Measurements from ENCODE around the gene PNMA6A.
"Not testable (repeated sequence)": the region's sequence is repeated elsewhere in the genome, so short reads cannot be mapped to it uniquely, and the experiment has no call there.

The PNMA6A gene

DNA sequence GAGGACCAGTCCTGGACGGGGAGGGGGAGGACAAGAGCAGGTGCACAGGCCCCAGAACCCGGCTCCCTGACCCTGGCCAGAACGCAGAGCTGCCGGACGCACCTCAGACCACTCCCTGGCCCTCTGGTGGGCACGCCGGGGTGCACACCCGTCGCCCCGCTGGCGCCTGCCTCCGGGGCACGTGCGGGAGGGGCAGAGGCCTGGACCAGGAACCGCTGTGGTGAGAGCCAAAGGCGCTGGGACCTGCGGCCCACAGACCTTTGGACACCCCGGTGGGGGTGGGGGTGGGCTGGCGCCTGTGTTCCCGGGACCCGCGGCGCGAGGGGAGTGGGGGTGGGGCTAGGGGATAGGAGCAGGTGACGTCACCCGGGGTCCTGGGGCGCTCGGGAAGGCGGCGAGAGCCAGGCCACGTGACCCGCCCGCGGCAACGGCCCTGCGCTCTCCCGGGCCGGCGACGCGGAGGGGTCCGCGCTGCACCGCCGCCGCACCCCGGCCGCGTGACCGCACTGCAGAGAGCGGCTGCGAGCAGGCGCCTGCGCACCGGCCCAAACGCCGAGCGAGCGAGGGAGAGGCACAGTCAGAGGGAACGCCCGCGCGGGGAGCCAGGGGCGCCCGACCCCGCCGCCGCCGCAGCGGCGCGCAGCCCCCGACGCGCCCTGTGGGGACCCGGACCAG lies at the start of gene PNMA6A:
PNMA6A (plus strand) TSS at position 546 of the 675 bp plus-strand sequence. CDS start 609 bp downstream, outside the sequence.
- not testable (repeated sequence) for DNase-seq

DNA sequence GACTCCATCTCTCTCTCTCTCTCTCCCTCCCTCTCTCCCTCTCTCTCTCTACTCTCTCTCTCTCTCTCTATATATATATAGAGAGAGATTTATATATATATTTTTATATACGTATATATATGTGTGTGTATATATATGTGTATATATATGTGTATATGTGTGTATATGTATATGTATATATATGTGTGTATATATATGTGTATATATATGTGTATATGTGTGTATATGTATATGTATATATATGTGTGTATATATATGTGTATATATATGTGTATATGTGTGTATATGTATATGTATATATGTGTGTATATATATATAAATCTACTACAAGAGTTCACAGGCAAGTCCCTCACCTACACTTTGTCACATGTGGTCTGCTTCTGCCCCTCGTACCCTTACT lies 45.8 kb upstream of the PNMA6A start:
- not testable (repeated sequence) for DNase-seq

DNA sequence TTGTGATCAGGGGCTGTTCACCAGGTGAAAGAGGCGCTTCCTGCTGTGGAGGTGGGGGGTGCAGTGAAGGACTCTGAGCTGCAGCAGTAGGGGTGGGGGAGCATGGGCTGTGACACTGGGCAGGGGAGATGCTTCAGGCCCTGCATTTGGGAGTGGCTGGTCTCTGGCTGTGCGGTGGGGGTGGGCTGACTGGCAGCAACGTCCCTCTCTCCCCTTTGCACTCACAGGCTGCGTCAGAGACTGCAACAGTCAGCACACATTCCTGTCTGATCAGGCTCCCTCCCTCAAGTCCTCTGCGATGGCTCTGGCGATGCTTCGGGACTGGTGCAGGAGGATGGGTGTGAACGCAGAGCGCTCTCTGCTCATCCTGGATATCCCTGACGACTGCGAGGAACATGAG lies 43.8 kb upstream of the PNMA6A start:
- DNase-seq: not testable (repeated sequence)

DNA sequence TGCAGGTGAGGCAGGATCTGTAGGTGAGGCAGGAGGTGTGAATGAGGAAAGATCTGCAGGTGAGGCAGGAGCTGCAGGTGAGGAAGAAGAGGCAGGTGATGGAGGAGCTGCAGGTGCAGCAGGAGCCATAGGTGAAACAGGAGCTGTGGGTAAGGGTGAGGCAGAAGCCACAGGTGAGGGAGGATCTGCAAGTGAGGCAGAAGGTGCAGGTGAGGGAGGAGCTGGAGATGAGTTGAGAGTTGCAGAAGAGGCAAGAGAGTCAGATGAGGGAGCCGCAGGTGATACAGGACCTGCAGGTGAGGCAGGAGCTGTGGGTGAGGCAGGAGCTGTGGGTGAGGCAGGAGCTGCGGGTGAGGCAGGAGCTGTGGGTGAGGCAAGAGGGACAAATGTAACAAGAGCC lies 43.1 kb upstream of the PNMA6A start:
- no peak for DNase-seq

DNA sequence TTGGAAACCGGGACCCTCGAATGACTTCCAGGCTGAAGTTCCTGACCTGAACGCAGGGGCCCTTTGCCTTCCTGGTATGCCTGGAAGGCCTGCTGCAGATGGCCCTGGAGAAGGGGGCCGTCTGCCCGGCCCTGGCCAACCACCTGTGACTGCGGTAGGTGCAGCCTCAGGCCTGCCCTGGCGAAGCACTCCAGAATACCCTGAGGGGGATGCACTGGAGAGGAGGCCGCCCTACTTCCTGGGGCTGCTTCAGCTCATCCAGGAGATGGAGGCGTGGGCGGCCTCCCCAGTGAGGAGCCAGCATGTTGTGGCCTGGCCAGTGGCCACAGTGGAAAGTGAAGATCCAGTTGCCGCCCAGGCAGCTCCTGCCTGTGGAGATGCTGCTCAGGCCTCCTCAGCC lies 42.4 kb upstream of the PNMA6A start:
- DNase-seq: no peak

DNA sequence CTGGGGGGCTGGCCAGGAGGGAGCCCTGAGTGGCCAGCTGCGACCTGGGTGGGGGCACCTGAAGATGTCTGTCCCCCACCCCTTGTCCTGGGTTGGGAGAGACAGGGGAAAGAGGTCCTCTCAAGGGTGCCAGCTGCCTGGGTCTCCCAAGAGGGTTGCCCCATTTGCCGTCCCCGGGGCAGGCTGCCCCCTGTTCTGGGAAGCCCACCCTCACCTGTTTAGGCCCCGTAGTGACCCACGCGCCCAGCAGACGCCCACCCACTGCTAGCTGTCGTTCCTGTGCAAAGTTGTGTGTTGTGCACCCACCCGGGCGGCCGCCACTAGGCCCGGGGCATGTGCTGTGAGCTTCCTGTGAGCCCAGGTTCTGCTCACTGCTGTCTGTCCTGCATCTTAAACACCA lies 41.5 kb upstream of the PNMA6A start:
- DNase-seq: no peak

DNA sequence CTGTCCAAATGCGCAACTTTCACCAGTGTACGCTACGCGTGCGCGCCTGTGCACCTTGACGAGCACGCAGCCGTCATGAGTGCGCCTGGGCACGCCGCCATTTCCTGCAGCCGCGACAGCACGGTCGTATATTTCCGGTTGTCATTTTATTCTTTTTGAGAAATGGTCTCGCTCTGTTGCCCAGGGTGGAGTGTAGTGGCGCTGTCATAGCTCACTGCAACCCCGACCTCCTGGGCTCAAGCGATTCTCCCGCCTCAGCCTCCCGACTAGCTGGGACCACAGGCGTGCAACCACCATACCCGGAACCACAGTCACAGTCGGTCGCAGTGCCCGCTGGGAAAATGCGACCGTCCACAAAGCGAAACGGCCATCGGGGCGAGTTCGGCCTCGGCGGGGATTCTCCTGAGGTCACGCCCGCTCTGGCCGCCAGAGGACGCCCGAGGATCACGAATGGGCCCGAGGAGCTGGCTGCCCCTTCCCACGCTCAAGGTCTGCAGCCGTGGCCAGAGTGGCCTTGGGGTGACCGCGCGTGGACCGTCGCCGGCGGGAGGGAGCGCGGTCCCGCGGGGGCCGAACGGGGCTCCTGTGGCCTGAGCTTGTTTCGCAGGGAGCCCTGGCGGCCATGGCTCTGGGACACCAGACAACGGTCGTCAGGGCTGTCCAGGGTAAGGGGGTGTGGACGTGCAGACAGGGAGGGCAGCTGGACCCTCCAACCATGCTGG lies 39.7 kb upstream of the PNMA6A start:
- DNase-seq: peak; percentile 59

DNA sequence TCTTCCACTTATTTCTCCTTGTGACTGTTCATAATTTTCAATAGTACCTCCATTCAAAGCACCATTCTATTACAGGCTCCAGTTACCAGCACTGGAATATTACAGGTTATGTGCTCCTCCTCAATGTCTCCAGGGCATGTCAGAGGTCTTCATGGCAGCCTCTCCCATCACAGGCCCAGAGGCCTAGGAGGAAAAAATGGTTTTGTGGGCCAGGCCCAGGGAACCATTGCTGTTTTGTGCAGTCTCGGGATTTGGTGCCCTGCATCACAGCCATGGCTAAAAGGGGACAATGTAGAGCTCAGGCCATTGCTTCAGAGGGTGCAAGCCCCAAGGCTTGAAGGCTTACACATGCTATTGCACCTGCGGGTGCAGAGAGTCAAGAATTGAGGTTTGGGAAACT lies 23.2 kb upstream of the PNMA6A start:
- DNase-seq: no peak

DNA sequence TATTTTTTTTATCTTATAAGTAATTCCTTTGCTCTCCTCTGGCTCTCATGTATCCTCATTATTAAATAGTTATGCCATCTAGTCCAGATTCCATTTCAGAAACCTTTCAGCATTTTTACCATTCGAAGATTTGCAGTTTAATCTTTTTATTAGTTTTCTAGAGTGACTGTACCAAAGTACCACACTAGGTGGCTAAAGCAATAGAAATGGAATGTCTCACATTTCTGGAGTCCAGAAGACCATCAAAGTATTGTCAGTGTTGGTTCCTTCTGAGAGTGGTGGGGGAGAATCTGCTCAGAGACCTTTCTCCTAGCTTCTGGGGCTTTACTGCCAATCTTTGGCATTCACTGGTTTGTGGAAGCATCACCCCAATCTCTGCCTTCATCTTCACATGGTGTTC lies 19.7 kb upstream of the PNMA6A start:
- no peak for DNase-seq

DNA sequence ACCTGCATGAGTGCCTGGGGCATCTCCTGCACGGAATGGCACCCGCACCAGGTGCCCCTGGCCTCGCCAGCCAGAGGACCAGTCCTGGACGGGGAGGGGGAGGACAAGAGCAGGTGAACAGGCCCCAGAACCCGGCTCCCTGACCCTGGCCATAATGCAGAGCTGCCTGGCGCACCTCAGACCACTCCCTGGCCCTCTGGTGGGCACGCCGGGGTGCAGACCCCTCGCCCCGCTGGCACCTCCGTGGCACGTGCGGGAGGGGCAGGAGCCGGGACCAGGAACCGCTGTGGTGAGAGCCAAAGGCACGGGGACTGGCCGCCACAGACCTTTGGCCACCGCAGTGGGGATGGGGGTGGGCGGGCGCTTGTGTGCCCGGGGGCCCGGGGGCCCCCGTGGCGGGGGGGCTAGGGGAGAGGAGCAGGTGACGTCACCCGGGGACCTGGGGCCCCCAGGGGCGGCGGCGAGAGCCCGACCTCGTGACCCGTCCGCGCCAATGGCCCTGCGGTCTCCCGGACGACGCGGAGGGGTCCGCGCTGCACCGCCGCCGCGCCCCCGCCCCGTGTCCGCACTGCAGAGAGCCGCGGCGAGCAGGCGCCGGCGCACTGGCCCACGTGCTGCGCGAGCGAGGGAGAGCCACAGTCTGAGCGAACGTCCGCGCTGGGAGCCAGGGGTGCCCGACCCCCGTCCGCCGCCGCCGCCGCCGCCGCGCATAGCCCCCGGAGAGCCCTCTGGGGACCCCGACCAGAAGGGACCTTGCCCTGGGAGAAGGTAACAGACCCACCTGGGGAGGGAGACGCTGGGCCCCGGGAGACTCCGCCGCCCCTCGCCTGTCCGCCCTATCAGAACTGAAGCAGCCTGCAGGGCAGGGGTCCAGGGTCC lies 16.1 kb upstream of the PNMA6A start, which contains the start of gene PNMA3:
PNMA3 (plus strand) TSS at position 600 of the 879 bp plus-strand sequence. CDS start 586 bp downstream, outside the sequence.
- no peak for DNase-seq

DNA sequence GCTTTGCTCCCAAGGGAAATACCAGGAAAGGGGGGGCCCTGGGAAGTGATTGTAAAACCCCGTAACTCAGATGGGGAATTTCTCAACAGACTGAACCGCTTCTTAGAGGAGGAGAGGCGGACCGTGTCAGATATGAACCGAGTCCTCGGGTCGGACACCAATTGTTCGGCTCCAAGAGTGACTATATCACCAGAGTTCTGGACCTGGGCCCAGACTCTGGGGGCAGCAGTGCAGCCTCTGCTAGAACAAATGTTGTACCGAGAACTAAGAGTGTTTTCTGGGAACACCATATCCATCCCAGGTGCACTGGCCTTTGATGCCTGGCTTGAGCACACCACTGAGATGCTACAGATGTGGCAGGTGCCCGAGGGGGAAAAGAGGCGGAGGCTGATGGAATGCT lies 15.0 kb upstream of the PNMA6A start:
- no peak for DNase-seq

DNA sequence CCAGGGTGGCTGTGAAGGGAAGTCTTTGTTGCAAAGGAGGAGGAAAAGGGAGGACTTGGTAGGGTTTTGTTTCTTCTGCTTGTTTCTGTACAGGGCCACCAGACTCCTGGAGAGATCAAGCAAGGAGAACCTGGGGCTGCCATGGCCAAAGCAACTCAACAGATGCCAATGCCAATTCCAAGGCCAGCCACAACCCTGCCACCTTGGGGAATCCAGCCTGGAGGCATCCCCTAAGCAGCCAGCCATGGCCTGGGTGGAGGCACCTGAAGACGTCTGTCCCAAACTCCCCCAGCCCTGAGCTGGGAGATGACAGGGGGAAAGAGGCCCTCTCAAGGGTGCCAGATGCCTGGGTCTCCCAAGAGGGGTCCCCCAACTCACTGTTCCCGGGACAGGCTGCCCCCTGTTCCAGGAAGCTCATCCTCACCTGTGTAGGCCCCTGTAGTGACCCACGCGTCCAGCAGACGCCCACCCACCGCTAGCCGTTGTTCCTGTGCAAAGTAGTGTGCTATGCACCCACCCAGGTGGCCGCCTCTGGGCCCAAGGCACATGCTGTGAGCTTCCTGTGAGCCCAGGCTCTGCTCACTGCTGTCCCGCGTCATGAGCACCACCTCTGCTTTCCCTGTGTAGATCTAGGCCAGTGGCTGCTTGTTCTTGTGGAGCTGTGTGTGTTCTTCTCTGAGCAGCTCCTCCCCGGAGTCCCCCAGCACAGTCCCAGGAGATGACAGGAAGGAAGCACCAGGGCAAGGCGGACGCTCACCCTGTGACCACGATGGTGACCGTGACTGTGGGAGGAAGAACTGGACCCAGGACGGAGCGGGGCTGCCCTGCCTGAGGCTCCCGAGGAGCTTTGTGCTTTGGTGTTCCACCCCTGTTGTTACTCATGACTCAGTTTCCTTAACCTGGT lies 12.8 kb upstream of the PNMA6A start:
- DNase-seq: no peak

DNA sequence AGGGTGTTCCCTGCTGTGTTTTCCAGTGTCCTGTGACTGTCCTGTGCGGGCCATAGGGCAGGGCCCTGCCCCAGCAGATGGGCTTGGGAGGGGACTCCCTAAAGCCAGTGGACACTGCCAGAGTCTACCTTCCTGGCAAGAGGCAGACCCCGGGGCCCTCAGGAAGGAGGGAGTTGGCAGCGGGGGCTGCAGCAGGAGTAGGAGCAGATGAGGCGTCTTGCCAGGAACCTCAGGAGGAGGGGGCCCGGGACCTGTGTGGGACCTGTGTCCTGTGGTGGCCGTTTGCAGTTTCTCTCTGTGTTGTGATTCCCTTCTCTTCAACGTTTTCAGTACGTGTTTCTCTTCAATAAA lies 12.2 kb upstream of the PNMA6A start:
- no peak for DNase-seq

DNA sequence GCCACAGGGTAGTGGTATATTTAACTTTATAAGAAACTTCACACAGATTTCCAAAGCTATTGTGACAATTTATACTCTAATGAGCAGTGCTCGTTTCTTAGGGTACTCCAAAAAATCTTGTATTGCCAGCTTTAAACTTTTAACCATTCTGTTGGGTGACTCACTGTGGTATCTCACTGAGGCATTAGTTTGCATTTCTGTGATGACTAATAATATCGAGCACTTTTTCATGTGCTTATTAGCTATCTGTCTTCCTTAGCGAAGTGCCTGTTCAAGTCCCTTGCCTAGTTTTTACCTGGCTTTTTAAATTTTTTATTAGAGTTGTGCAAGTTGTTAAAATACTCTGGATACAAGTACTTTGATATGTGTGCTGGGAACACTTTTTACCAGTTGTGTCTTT lies 10.5 kb upstream of the PNMA6A start:
- no peak for DNase-seq

DNA sequence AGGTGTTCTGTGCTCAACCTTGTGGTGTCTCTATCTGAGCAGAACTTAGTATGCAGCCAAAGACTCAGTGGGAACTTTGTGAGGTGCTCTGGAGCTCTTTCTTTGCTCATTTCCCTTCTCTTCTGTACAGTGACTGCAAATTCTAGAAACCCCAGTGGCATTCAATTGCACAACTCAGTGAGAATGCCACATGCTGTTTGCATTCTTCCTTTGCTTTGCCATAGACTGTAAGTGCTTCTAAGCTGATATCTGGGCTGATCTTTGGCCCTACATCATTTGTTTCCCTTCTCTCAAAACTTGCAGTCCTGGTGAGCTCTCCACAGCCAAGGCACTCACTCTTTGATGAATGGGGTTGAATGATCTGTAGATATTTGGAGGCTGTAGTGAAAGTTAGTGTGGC lies 8.9 kb upstream of the PNMA6A start:
- no peak for DNase-seq

DNA sequence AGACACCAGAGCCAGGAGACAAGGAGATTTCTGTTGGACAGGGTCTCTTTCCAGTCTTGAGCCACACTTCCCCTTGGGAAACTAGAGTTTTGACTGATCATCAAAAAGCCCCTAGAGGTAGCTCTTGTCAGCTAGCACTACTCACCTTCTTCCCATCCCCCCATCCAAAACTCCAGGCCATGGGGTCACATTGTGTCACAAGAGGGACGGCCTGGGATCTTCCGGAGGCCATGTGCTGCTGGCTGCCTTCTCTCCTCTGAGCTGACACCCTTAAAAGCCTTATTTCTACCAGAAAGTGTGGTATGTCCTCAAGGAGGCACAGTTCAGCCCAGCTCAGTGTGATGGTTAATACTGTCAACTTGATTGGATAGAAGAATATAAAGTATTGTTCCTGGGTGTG lies 8.2 kb upstream of the PNMA6A start:
- no peak for DNase-seq

DNA sequence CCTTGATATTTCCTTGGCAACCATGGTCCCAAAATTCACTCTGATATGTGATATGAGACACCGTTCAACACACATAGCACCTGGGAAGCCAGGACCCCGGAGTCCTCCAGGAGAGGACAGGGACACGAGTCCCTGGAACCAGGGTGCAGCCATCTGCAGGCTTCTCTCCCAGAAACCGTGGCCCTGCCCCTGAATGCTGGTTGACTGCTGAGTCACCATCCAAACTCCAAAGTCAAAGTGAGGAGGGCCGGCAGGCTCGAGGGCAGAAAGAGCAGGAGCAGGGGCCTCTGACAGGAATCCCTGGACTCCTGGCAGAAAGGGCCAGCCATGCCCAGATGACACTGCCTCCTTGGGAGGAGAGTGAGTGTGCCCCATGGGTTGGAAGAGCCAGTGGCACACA lies 6.9 kb upstream of the PNMA6A start:
- no peak for DNase-seq

DNA sequence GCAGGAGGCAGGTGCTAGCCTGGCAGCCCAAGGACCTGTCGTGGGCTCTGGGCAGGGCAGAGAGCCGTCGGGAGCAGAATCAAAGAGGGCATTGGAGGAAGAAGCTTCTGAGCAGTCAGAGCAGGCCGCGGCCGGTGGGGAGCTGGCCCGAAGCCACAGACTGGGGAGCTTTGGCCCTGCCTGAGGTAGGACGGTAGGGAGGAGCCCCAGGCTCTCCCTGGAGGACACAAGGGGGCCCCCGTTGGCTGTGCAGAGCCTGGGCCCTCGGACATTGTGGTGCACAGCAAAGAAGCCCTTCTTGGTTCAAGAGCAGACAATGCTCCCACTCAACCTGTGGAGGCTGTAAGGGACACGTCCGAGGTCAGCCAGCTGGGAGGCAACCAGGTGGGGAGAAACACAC lies 5.9 kb upstream of the PNMA6A start:
- DNase-seq: not testable (repeated sequence)

DNA sequence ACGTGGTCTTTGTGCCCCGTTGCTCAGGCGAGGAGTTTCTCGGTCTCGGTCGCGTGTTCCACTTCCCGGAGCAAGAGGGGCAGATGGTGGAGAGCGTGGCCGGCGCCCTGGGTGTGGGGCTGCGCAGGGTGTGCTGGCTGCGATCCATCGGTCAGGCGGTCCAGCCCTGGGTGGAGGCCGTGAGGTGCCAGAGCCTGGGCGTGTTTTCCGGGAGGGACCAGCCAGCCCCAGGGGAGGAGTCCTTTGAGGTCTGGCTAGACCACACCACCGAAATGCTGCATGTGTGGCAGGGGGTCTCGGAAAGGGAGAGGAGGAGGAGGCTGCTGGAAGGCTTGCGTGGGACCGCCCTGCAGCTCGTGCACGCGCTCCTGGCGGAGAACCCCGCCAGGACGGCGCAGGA lies 1.1 kb downstream of the PNMA6A start:
- DNase-seq: not testable (repeated sequence)

DNA sequence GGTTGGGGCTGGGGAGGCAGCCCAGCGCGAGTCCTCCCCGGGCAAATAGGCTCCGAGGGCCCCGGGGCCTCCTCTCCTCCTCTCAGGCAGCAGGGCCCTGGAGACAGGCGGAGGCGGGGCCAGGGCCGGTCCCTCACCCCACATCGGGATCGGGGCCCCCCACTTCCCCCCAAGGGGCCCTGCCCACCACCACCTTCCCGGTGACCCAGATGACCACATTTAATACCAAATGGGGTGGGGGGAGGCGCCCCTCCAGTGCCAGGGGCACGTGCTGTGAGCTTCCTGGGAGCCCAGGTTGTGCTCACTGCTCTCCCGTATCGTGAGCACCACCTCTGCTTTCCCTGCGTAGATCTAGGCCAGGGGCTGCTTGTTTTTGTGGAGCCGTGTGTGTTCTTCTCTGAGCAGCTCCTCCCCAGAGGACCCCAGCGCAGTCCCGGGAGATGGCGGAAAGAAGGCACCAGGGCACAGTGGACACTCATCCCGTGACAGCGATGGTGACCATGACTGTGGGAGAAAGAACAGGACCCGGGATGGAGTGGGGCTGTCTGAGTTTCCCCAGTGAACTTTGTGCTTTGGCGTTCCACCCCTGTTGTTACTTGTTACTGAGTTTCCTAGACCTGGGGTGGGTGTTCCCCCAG lies 2.1 kb downstream of the PNMA6A start:
- DNase-seq: no peak

DNA sequence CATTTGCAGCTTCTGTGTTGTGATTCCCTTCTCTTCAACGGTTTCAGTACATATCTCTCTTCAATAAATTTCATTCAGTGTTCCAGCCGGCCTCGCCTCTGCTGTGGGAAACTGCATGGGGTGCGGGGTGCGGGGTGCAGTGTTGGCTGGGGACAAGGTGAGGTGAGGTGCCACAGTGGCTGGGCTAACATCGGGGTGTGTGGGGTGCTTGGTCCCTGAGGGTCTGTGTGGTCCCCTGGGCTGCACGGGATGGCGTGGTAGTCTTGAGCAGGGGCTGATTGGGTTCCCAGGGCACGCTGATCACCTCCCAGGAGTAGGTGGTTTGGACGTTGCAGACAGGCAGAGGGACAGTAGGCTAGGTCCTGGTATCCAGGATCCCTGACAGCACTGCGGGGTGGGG lies 2.7 kb downstream of the PNMA6A start:
- no peak for DNase-seq

DNA sequence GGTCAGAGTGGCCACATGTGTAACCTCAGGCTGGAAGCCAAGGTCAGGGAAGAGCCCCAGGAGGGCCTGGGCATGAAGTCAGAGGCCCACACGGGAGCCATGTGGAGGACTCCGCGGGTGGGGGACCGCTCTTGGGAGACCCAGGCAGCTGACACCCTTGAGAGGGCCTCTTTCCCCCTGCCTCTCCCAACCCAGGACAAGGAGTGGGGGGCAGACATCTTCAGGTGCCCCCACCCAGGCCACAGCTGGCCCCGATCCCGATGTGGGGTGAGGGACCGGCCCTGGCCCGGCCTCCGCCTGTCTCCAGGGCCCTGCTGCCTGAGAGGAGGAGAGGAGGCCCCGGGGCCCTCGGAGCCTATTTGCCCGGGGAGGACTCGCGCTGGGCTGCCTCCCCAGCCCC lies 3.1 kb downstream of the PNMA6A start:
- DNase-seq: no peak
